GM21515 (cell line): Measurements from ENCODE around the gene NELFB.

ENCODE experiments used
- ATAC-seq: cut with Tn5 transposase; IDR thresholded peaks from one replicate; pipeline ENCODE4 v1.9.1; 2021; ENCODE audit not compliant: unreplicated experiment

The NELFB gene

DNA sequence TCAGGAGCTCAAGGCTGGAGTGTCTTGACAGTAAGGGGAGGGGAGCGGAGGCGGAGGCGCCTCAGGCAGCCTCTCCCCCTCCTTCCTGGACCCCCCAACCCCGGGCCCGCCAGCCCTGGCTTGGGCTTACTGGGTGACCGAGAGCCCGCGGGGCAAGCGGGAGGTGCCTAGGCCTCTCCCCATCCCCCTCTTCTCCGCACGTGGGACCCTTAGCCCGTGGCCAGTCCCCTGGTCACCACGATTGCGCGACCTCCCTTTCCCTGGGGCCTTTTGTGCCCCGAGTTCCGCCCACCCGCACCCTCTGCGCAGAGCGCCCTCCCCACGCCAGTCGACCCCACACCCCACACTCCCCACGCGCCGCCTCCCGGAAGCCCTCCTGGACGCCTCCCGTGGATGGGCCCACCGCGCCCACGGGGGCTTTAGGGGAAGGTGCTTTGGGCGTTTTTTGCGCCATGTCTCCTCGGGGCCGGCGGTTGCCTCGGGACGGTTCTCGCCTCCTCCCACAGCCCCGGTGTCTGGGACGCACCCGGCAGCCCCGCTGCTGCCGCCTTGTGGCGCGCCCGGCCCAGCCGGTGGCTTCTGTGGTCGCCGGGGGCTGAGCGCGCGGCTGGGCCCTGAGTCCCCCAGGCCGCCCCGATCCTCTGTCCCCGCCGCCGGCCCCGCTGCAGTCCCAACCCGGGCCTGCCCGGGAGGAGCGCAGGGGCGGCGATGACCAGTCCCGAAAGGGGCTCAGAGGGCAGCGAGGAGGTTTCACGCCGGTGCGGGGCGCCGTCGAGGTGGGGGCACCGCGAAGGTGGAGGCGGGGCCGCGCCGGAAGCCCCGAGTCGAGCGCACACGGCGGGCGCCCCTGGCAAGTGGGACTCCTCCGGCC, 25.6 kb downstream of the NELFB start:
- ATAC-seq, result no peak

- no peak for ATAC-seq
These were observed 26.4 kb downstream of the NELFB start for GRCh38 chr9:137281345-137282116.

GRCh38 chr9:137286975-137287383, 31.9 kb downstream of the NELFB start:
- ATAC-seq, result no peak

DNA sequence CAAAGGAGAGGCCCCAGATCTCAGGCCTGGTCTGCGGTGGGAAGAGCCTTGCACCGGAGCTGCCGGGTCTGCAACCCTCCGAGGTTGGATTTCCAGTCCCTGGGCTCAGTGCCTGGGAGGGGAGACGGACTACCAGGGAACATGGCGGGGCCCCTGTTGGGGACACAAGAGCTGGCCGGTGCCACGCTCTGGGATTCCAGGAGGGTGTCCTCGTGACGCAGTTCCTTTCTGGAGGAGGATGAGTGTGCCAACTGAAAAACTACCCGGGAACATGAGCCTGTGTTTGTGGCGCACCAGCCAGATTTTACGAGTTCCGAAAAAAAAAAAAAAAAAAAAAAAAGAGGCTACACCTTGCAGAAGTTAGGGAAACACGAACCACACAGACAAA, 38.0 kb downstream of the NELFB start:
- ATAC-seq, result no peak

DNA sequence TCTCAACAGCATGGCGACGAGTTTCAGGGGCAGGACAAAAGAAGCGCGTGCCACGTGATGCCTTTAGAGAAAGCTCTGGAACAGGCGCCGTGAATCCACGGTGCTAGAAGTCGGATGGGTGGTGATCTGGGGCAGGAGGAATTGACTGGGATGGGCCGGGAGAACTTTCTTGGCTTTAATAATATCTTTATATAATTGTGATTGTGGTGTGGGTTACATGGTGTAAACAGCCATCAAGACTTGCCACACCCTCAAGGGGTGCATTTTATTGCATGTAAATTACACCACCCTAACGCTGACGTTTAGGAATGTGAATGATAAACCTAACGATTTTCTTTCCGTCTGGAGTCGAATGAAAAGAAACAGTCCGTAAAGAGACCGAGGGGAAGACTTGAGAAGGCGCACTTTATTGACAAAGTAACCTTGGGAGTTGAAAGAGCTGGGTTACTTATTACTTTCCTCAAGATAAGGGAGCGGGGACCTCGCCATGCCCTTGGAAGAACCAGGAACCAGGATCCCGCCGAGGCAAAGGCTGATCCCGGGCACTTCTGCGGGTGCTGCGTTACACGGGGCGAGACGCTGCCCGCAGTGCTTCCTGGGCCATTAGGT, 38.5 kb downstream of the NELFB start:
- ATAC-seq, result no peak

DNA sequence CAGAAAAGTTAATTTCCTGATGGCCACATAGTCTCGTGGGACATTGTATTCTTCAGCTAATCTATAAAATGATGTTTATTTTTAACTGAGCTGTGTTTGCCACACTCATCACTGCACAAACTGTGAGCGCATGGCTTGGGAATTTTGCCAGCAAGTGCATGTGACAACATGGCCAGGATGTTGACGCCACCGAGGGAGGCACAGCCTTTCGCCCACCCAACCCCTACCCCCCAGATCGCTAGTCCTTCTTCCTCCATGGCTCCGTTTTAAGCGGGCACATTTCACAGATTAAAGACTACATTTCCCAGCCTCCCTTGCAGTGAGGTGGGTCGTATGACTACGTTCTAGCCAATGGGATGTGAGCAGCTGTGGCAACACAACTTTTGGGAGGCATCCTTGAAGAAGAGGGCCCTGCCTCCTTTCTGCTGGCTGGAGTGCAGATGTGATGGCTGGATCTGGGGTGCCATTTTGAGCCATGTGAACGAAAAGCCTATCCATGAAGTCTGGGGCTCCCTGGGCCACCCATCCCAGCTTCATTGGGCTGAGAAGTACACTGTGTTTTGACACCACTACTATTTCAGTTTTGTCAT, 39.1 kb downstream of the NELFB start:
- no peak for ATAC-seq

DNA sequence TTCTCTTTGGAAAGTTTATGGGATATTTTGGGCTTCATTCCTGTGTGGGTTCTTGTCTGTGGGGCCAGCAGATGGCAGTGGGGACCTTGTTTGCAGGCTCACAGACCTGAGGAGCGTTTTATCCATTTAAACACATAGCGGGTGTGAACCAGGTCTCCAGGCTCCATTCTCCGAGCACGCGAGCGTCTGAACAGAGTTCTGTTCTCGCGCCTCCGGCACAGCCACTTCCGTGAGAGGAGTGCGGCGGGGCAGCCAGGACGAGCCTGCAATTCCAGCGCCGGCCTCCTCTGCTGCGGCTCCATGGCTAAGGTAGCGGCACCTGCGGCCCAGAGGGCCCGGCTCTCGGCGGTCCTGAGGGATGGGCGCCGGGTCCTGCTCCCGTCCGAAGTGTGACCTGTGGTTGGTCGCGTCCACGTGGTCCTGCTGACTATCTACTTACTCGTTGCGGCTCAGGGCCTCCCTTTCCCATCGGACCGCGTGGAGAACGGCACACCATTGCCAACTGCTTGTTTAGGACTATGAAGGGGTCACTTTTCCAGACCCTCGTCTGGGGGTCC, 39.6 kb downstream of the NELFB start:
- no peak for ATAC-seq

GRCh38 chr9:137295238-137295811, 40.2 kb downstream of the NELFB start:
- ATAC-seq, result peak; percentile 59

- no peak for ATAC-seq
These were observed 40.9 kb downstream of the NELFB start for GRCh38 chr9:137295849-137296669.

DNA sequence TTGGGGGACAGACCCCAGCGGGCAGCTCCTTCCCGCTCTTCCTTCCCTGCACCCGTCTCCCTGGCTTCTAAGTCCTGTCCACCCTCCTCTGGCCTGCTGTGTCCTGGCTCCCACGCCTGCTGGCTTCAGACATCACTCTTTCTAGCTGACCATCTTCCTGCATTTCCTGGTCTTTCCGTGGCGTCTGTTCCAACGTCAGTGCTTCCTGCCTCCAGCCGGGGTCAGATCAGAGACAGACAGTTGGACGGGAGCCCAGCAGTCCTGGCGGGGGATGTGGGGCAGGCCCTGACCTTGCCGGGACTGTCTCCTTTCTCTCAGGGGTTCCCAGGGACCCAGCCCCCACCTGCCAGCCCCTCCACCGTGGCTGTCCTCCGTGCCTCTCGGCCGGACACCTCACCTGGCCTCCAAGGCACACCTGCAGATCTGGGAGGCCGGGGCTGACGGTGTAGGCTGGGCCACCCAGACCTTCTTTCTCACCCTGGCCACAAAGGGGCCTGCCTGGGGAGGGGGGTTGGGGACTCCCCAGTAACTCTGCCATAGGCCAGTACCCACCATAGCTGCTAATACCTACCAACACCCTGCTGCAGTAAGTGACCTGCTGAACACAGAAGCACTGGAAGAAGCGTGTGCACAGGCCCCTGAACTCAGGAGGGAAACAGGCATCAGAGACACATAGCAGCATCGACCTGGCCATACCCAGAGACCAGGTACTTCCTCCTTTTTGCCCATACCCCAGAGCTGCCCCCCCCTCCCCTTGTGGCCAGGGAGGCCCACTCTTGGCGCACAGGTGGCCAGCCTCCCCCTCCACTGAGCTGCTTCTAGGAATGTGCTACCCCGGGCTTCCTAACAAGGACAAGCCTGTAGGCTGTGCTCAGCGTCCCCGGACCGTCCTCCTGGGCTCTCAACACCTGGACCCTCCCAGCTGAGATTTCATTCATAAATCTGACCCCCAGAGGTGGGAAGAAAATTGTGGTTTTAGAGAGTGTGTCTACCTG, 41.8 kb downstream of the NELFB start:
- ATAC-seq, result no peak

DNA sequence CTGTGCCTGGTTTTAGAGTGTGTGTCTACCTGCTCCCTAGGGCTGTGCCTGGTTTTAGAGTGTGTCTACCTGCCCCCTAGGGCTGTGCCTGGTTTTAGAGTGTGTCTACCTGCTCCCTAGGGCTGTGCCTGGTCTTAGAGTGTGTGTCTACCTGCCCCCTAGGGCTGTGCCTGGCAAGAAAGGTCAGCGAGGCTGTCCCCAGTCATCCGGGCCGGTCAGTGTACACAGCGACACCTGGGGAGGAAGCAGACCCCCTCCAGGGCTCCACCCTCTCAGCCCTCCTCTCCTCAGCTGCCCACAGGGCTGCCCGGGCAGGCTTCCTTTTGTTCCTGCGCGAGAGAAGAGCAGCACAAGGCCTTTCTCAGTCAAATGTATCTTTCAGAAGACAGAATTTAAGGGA, 42.8 kb downstream of the NELFB start:
- no peak for ATAC-seq

GRCh38 chr9:137298401-137299202, 43.5 kb downstream of the NELFB start:
- ATAC-seq, result no peak

DNA sequence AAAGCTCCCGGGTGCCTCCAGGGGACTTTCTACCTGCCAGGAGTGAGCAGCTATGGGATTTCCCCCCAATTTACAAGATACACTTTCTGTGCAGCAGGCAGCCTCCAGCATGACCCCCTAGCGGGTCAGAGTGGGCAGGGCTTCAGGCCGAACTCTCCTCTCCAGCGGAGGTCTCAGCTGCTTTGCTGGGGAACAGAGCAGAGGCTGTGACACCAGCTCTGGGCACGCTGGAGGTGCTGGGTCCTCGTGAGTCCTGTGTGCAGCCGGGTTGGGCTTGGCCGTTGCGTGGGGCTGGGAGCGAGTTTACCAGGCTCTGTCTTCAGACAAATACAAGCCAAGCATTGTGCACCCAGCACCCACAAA, 44.1 kb downstream of the NELFB start:
- ATAC-seq, result no peak

GRCh38 chr9:137299938-137300337, 44.8 kb downstream of the NELFB start:
- ATAC-seq, result no peak

DNA sequence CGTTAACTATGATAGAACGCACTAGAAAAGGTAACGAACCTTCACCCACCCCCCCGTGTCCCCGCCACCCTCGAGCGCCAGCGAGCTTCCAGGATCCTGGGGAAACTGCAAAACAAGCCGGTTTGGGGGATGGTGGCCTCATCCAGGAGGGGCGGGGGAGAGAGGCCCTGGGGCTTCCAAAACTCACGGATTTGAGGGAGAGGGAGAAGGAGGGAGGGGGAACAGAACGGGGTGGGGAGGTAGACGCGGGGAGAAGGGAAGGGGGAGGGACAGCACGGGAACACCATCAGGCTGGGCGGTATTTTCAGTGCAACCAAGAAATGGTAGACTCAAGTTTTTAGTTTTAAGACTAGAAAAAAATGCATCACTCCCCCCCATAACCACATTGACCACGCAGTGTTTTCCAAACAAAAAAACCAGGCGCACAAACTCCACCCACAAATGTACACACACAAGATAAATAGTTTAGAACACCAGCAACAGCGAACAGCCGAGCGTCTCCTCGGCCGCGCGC, 45.5 kb downstream of the NELFB start:
- ATAC-seq, result no peak

- ATAC-seq, result no peak
These were observed 46.2 kb downstream of the NELFB start for GRCh38 chr9:137301081-137301947.

DNA sequence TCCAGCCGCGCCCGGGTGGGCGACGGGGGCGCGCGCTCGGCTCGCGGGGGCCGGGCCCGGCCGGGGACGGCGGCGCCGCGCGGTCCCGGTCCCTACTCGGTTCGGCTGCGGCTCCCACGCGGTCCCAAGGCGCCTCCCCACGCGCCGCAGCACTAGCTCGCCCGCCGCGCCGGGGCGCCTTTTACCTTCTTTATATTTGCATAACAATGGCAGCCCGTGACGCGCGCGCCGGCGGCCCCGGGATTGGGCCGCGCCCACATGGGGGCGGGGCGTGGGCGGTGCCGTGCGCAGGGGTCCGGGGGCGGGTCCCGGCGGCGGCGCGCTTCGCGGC, 47.0 kb downstream of the NELFB start, which contains the start of gene NRARP:
NRARP (minus strand) TSS at position 154 of the 331 bp plus-strand sequence. CDS start 343 bp downstream, outside the sequence.
- ATAC-seq, result peak; percentile 68
